Right lobe of liver (tissue), 4 donors: ENCODE data around the gene SH3BP4.

Experiments used
- CTCF ChIP-seq, 4 donors: fragments of 200-600 bp in 3 of 4; fragments of 450-650 bp in 1 of 4; IDR thresholded peaks; one replicate each; pipeline versions ENCODE4 v1.5.1 to v1.8.0; 2016 to 2022; ENCODE audit warnings: antibody characterized with exemption in 4 of 4, mild to moderate bottlenecking in 2 of 4
- POLR2A ChIP-seq: fragments of 450-650 bp; IDR thresholded peaks from one replicate; pipeline ENCODE4 v1.6.1; 2017; ENCODE audit warnings: antibody characterized with exemption, mild to moderate bottlenecking
- donor health status: DM: no; HTN: no; CAD: no.
- donor health status: DM: no; HTN: no; CAD: no.
- donor health status: DM: no; HTN: yes; CAD: no.

- no peak for TF ChIP-seq CTCF (IDR thresholded peaks at IDR 0.05)
- TF ChIP-seq POLR2A: no peak
Observed at GRCh38 chr2:234997389-234997788, 45.6 kb downstream of the SH3BP4 start.
